CD4-positive, alpha-beta T cell treated with Interleukin-6 at 100 ng/mL for 8 hours (primary cell): Measurements from ENCODE around the gene SYNE2.
A peak's percentile ranks its signal among the peaks of the same experiment; 100 is the strongest.

Experiments used
- DNase-seq: peaks from one replicate; pipeline ENCODE4 v3.0.0-alpha.2; 2020; ENCODE audit warnings: mixed read lengths, low spot score

SYNE2 gene

DNA sequence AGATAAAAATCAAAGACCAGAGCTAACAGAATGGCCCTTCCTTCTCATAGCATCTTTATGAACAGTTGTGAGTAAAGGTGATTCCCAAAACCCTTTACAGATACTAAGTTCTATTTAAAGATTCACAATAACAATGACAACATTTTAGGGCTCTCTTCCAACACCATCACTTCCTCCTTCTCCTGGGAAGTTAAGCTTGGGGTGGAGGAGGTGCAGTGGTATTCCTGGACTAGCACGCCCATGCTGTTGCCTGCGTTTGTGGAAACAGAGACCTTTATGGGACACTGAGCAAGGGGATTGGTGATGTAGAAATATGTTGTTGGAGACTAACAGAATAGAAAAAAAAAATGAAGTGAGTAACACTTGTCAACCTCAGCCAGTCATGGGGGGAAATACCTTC lies 22.5 kb downstream of the SYNE2 start:
- no peak for DNase-seq

GRCh38 chr14:63877550-63877939 lies 24.7 kb downstream of the SYNE2 start:
- DNase-seq: no peak

DNA sequence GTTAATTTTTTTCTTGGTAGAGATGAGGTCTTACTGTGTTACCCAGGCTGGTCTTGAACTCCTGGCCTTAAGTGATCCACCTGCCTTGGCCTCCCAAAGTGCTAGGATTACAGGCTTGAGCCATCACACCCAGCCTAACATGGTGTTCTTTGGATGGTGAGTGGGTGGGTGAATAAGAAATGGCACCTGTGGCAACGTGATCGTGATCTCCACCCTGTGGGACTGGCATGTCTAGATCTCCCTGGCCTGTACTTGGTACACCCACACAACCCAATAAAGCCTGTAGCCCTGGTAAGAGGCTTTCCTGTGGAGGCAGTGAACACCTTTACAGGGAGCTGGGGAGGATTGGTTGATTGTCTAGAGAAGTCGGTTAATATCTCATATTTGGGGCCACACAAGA lies 25.2 kb downstream of the SYNE2 start:
- DNase-seq: no peak

DNA sequence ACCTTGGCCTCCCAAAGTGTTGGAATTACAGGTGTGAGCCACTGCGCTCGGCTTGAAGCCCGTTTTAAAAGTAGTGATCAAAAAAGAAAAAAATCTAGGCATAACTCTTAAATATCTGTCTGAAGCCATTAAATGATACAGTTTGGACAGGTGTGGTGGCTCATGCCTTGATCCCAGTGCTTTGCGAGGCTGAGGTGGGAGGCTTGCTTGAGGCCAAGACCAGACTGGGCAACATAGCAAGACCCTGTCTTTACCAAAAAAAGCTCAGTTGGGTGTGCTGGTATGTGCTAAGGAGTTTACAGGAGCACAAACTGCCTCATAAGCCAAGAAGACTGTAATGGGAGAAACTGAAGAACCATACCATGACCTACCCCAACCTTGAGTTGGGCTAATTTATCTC lies 26.0 kb downstream of the SYNE2 start:
- no peak for DNase-seq

- no peak for DNase-seq
These were observed 29.1 kb downstream of the SYNE2 start for GRCh38 chr14:63881926-63882325.

DNA sequence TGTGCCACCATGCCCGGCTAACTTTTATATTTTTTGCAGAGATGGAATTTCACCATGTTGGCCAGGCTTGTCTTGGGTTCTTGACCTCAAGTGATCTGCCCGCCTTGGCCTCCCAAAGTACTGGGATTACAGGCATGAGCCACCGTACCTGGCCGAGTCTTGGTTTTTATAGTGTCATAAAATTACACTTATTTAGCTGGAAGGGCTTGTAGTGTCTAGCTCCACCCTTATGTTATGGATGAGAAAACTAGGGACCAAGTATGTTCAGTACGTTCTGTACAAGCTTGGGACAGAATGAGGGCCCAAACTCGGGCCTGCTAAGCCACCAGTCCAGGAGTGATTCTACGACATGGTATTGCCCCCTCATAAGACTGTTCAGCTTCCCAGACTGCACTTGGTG lies 35.1 kb downstream of the SYNE2 start:
- no peak for DNase-seq

DNA sequence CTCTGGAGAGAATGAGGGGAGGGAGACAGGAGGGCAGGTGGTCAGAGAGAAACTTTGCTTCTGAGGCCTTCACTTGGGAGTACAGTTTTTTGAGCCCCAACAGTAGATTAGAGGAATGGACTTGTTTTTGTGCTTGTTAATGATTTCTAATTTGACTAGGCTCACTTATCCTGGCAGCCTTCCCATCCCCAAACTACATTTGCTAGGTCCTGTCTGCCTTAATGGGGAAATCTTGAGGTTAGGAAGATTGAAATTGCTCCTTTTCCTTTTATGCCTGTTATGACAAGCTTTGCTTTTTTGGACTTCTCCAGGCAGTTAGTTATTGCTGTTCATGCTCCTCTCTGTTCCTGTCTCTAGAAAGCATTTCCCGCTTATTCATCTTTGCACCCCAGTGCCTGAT lies 37.7 kb downstream of the SYNE2 start:
- DNase-seq: no peak

GRCh38 chr14:63891148-63891975 lies 38.6 kb downstream of the SYNE2 start:
- no peak for DNase-seq

DNA sequence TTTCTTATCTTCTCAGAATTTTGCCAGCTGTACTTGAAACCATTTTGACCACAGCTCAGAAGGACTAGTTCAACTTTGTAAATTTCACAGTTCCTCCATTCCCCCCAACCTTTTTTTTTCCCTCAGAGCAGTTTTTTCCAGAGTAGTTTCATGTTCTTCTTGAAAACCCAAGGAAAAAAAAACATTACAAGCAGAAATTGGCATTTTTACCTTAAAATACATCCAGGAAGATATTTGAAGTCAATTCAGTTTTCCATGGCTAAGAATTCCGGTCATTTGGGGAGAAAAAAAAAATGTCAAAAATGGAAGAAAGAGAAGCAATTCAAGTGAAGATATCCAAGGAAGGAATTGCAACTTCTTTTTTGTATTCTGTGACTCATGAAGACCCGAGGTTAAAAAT lies 39.5 kb downstream of the SYNE2 start:
- no peak for DNase-seq

DNA sequence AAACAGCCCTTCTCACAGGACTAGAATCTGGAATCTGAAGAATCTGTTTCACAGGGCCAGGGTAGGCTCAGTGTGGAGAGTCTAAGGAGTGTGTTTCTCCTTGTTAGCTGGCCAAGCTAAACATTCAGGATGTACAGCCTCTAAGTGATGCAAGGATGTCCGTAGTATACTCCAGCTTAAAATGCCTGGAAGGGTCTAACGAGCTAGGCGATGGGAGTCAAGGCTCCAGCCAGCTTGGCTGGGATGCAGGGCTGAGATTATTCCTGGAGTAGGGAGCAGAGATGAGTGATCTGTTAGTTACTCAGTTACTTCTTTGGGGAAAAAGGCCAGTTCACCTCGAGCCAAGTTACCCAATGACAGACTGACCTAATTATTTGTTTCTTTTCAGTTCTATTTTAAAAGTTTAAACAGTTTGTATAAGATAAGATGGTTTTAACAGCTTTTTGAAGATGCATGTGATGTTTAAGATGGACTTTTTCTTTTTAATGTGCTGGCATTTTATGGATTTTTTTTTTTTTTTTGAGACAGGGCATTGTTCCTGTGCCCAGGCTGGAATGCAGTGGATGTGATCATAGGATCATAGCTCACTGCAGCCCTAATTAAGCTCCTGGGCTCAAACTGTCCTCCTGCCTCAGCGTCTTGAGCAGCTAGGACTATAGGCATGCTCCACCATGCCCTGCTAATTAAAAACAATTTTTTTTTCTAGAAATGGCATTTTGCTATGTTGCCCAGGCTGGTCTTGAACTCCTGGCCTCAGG lies 41.1 kb downstream of the SYNE2 start:
- no peak for DNase-seq

GRCh38 chr14:63895510-63895909 lies 42.7 kb downstream of the SYNE2 start:
- DNase-seq: no peak

- DNase-seq: no peak
These were observed 43.5 kb downstream of the SYNE2 start for GRCh38 chr14:63896278-63896720.

DNA sequence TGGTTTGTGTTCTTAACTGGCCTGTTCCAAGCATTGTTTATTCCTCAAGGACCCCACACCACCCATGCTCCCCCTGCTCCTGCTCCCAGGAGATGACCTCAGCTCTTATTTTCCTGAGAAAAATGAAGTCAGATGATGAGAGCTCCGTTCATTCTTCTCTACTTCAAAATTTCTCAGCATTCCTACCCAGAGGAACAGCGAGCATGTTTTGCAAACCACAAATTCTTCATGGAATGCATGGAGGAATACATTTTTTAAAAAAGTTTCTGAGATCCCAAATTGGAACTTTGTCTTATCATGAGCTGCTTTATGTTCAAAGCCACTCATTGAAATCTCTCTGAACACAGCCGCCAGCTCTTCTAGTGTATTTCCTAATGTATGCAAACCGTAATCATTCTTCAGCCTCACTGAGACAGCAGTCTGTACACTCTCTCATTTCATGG lies 44.9 kb downstream of the SYNE2 start:
- no peak for DNase-seq

DNA sequence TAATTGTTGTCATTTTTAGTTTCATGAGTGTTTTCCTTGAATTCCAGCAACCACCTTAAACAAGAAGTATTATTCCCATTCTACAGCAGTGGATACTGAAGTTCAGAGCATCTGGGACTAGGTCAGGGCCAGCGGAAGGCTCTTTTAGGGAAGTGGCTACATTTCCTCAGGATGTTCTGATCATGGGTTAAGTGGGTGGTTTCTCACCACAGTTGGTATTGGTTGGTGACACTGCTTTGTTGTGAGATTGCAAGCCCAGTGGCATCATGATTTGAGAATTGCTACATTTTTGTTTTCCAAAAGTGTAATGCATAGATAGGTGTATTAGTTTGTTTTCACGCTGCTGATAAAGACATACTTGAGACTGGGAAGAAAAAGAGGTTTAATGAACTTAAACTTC lies 47.1 kb downstream of the SYNE2 start:
- DNase-seq: peak; percentile 7

DNA sequence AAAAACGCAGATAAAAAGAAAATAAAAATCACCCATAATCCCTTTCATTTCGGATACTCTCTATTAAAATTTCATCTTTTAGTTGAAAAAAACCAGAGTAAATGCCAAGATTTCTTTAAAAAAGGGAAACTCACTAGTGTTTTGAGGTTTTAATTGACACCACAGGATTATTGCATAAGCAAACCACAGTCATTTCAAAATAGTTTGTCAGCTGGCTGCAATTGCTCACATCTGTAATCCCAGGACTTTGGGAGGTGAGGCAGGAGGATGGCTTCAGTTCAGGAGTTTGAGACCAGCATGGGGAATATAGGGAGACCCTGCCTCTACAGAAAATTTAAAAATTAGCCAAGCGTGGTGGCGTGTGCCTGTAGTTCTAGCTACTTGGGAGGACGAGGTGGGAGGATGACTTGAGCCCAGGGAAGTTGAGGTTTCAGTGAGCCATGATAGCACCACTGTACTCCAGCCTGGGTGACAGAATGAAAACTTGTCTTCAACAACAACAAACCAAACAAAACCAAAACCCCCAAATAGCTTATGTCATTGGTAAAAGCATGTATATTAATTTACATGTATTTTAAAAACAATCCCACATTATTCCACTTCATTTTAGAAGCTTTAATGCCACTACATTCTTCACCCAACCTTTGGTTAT lies 48.8 kb downstream of the SYNE2 start:
- no peak for DNase-seq

DNA sequence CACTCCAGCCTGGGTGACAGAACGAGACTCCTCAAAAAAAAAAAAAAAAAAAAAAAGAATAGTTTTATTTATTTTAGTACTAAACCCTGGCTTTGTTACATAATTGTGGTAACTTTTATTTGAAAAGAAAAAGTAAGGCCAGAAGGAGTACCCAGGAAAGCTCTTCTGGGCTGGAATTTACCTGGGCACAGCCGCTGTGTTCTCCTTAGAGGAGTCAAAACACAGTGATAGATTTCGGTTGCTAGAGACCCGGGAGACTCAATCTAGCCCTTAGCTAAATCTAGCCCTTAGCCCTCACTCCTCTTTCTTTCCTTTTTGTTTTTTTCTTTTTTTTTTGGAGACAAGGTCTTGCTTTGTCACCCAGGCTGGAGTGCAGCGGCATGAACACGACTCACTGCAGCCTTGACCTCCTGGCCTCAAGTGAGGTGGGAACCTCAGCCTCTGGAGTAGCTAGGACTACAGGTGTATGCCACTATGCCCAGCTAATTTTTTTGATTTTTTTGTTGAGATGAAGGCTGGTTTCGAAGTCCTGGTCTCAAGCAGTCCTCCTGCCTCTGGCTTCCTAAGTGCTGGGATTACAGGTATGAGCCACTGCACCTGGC lies 49.7 kb downstream of the SYNE2 start:
- no peak for DNase-seq

DNA sequence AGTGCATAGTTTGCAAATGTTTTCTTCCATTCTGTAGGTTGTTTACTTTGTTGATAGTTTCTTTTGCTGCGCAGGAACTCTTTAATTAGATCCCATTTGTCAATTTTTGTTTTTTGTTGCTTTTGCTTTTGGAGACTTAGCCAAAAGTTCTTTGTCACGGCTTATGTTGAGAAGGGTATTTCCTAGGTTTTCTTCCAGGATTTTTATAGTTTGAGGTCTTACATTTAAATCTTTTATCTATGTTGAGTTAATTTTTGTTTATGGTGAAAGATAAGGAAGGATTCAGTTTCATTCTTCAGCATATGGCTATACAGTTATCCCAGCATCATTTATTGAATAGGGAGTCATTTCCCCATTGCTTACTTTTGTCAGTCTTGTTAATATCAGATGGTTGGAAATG lies 51.9 kb downstream of the SYNE2 start:
- DNase-seq: no peak

DNA sequence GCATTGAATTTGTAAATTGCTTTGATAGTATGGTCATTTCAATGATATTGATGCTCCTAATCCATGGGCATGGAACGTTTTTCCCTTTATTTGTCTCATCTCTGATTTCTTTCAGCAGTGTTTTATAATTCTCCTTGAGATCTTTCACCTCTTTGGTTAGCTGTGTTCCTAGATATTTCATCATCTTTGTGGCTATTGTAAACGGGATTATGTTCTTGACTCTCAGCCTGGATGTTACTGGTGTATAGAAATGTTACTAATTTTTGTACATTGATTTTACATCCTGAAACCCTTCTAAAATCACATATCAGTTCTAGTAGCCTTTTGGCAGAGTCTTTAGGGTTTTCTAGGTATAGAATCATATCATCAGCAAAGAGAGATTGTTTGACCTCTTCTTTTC lies 52.6 kb downstream of the SYNE2 start:
- DNase-seq: no peak

DNA sequence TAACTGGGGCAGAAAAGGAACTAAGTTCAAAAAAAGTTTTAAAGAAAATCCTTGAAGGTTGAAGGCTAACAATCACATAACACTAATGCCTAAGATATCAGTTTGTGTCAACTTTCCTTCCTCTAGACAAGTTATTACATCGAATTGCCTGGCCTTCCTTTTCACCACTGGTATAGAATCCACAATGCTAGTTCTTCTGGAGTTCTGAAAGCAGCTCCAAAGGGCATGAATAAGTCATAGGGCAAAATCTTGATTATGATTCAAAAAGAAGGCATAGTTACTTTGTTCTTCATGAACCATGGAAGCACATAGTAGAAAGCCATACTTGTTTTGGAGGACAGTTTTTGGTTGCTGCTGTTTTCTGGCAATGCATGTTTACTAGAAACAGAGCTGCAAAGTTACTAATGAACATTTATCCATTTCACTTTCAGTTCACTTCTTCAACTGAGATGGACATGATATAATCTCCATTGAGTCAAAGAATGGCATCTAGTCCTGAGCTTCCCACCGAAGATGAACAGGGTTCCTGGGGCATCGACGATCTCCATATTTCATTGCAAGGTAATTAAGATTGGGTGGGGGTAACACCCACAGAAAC lies 56.0 kb downstream of the SYNE2 start:
- no peak for DNase-seq

DNA sequence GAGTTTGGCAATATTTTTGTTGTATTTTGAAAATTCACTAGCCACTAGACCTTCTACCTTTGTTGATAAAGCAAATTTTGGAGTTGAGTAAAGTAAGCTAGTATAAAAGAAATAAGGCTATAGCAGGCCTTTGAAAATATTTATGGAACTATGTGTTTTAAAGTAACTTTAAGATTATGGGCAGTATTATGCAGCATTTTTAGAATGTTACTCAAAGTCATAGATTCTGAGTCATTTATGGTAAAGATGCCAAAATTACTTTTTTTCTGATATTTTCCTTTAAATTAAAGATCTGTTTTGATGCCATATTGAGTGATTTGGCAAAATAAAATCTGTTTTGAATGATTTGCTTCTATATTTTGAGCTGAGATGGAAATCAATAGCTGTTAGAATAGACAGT lies 57.2 kb downstream of the SYNE2 start:
- DNase-seq: no peak

GRCh38 chr14:63910583-63911363 lies 58.0 kb downstream of the SYNE2 start:
- DNase-seq: no peak
